ENCODE data around the gene ZNF382. TPM values are rescaled to one million over a fixed set of nuclear protein-coding genes. Genes with fewer than 3 reads are reported as not detected.

ZNF382 gene
- total and polyA plus RNA-seq, 10 of the 15 experiments (the other 5 are each of a cell fraction or from before 2014, with no cell fraction given): 0.02 to 0.74 (median 0.55) TPM

DNA sequence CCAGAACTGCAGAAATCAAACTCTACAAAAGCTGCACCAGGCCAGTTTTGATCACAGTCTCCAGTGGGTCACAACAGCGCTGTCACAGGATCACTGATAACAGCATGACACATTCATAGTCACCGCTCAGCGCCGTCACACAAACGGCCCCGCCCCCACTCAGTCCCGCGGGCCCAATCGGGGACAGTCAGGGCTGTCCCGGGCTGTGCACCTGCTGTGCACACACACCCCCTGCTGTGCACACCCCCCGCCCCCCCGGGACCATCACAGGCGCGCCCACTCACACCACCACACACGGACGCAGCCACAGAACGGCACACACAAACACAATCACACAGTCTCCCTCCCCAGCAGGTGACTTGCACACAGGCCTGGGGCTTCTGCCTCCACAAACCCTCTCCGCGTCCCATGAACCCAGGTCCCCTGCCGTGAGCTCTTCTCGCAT lies 435 bp upstream of the ZNF382 start:
- in situ Hi-C loops (cut with MboI): no loop called here
- SMC1A ChIA-PET (ENCODE audit: uncharacterized antibody, unreplicated experiment): interaction anchor here (1.0 to 1.5 kb wide), 4 partner anchors 31 to 82 kb away, joined by 3 to 5 read pairs (median 3); partner anchors contain the start of genes ZNF461 and ZNF529
- POLR2A ChIA-PET: interaction anchor here (0.5 to 1.3 kb wide), 4 partner anchors 35 to 389 kb away, joined by 3 to 4 read pairs (median 3); no protein-coding TSS in a partner anchor
- no peaks in the 10 kb centered on the region; the same call in 1 of the 2 replicates for H3K79me2 ChIP-seq (ENCODE audit: control insufficient read depth, insufficient read depth, low read length)
- RAD21 ChIA-PET (ENCODE audit: unreplicated experiment): interaction anchor here (0.7 to 2.7 kb wide), 2 partner anchors 31 to 400 kb away, joined by 3 to 13 read pairs; partner anchors contain the start of gene ZNF529
- H3K9ac ChIP-seq (ENCODE audit: control insufficient read depth, insufficient read depth, low read length): peak overlapping the region; percentile 68
- no peaks in the 10 kb centered on the region for H4K20me1 ChIP-seq (ENCODE audit: control insufficient read depth, insufficient read depth)
- H3K9me3 ChIP-seq (replicated peaks; ENCODE audit: control insufficient read depth, insufficient read depth, low read length): peaks cover 2% of the 10 kb centered on the region; the same call in 2 of the 3 replicates
- BruUV-seq (replicated peaks): no TSS peak
- peak overlapping the region; percentile 78 for H2AFZ ChIP-seq (ENCODE audit: control insufficient read depth, low read depth, low read length)
- peak overlapping the region; percentile 61 for H3K4me2 ChIP-seq (ENCODE audit: control insufficient read depth, insufficient read depth)
- H3K36me3 ChIP-seq (ENCODE audit: control insufficient read depth in 2 of 2, insufficient read depth in 2 of 2, low read length in 1 of 2): no peaks in the 10 kb centered on the region
- CTCF ChIA-PET: interaction anchor here (1.2 kb wide), 2 partner anchors 31 to 115 kb away, joined by 3 read pairs; partner anchors contain the start of genes ZNF529 and ZNF566
- peak overlapping the region; percentile 70 for H3K27ac ChIP-seq (ENCODE audit: control insufficient read depth, insufficient read depth)
- no peaks in the 10 kb centered on the region for H3K4me1 ChIP-seq (ENCODE audit: control insufficient read depth, insufficient read depth, low read length)
- peak; percentile 30 for DNase-seq (ENCODE audit: low read depth, low spot score)
- peak overlapping the region; percentile 88 for H3K4me3 ChIP-seq
- 2% methylated on average over 13 of the region's 21 CpGs for WGBS (ENCODE audit: insufficient coverage, insufficient replicate concordance, low lambda C conversion rate, missing lambda C conversion rate)
- no peak for FAIRE-seq
- ATAC-seq: peak; percentile 90
- intact Hi-C loops (cut with micrococcal nuclease; ENCODE audit: unreplicated experiment): no loop called here
- no peaks in the 10 kb centered on the region for H3K27me3 ChIP-seq (replicated peaks in 1 of 2; ENCODE audit: control insufficient read depth in 2 of 2, insufficient read depth in 2 of 2, low read length in 1 of 2)
- TF ChIP-seq, protein P1, sequence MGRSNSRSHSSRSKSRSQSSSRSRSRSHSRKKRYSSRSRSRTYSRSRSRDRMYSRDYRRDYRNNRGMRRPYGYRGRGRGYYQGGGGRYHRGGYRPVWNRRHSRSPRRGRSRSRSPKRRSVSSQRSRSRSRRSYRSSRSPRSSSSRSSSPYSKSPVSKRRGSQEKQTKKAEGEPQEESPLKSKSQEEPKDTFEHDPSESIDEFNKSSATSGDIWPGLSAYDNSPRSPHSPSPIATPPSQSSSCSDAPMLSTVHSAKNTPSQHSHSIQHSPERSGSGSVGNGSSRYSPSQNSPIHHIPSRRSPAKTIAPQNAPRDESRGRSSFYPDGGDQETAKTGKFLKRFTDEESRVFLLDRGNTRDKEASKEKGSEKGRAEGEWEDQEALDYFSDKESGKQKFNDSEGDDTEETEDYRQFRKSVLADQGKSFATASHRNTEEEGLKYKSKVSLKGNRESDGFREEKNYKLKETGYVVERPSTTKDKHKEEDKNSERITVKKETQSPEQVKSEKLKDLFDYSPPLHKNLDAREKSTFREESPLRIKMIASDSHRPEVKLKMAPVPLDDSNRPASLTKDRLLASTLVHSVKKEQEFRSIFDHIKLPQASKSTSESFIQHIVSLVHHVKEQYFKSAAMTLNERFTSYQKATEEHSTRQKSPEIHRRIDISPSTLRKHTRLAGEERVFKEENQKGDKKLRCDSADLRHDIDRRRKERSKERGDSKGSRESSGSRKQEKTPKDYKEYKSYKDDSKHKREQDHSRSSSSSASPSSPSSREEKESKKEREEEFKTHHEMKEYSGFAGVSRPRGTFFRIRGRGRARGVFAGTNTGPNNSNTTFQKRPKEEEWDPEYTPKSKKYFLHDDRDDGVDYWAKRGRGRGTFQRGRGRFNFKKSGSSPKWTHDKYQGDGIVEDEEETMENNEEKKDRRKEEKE (IDR thresholded peaks at IDR 0.05): no peak
- TF ChIP-seq HDAC2 (IDR thresholded peaks at IDR 0.05): no peak
- TF ChIP-seq RB1 (IDR thresholded peaks at IDR 0.05; ENCODE audit: borderline replicate concordance): no peak
- TF ChIP-seq ZNF217 (IDR thresholded peaks at IDR 0.05): no peak
- TF ChIP-seq MAX (IDR thresholded peaks at IDR 0.05; ENCODE audit: low read depth, low read length): no peak
- TF ChIP-seq SRF (IDR thresholded peaks at IDR 0.05; ENCODE audit: low read depth in 2 of 2, low read length in 2 of 2): no peak
- no peak for TF ChIP-seq GABPA (IDR thresholded peaks at IDR 0.05; ENCODE audit: low read depth)
- no peak for TF ChIP-seq POLR2AphosphoS5 (IDR thresholded peaks at IDR 0.05; ENCODE audit: low read length)
- no peak for TF ChIP-seq POU2F2 (IDR thresholded peaks at IDR 0.05; ENCODE audit: borderline replicate concordance, low read depth, low read length)
- peak; percentile 76; the same call in 1 of the 2 replicates for TF ChIP-seq CREB1 (IDR thresholded peaks at IDR 0.05; ENCODE audit: low read depth)
- no peak for TF ChIP-seq PML (IDR thresholded peaks at IDR 0.05; ENCODE audit: low read length)
- TF ChIP-seq TARDBP (IDR thresholded peaks at IDR 0.05; ENCODE audit: borderline replicate concordance): no peak
- no peak for TF ChIP-seq ZNF687 (IDR thresholded peaks at IDR 0.05)
- peak; percentile 77 for TF ChIP-seq NKRF (conservative IDR thresholded peaks at IDR 0.05)
- TF ChIP-seq ZSCAN29 (IDR thresholded peaks at IDR 0.05): no peak
- no peak for TF ChIP-seq NFIC (IDR thresholded peaks at IDR 0.05; ENCODE audit: low read depth, low read length)
- no peak for TF ChIP-seq CBFB (IDR thresholded peaks at IDR 0.05; ENCODE audit: low read depth)
